Aortic smooth muscle cell (primary cell): ENCODE data around the gene MAGEA11. TPM values are rescaled to one million over a fixed set of nuclear protein-coding genes. Genes with fewer than 3 reads are reported as not detected.

Experiments
- total RNA-seq: library from RNA; depleted of rRNA; stranded (reverse); fragments of >200 nt; gene quantifications from 2 replicates; pipeline ENCODE4 v1.2.3, GENCODE V29; 2014

The MAGEA11 gene
- not detected in 2 replicates for total RNA-seq

GRCh38 chrX:149711545-149712236 lies at the start of gene MAGEA11:
MAGEA11 (plus strand) TSS chrX:149712060; CDS start chrX:149713160, 1,100 bp downstream.

Other genes with a start within 250 kb of the MAGEA11 start
- 55.0 and 60.6 TPM in 2 replicates for gene IDS, start 206.8 kb upstream of the MAGEA11 start, total RNA-seq
- gene EOLA1, start 171.0 kb upstream of the MAGEA11 start, total RNA-seq: 14.4 and 14.7 TPM in 2 replicates
- not detected in 2 replicates for gene HSFX3, start 162.1 kb upstream of the MAGEA11 start, total RNA-seq
- gene MAGEA9B, start 124.6 kb upstream of the MAGEA11 start, total RNA-seq: 0.06 TPM in 1 of 2 replicates, not detected in the other
- not detected in 2 replicates for gene HSFX2, start 116.7 kb upstream of the MAGEA11 start, total RNA-seq
- 18.5 and 22.9 TPM in 2 replicates for gene TMEM185A, start 80.3 kb upstream of the MAGEA11 start, total RNA-seq
- gene HSFX1, start 62.0 kb downstream of the MAGEA11 start, total RNA-seq: 0.66 and 0.75 TPM in 2 replicates
- gene MAGEA9, start 69.9 kb downstream of the MAGEA11 start, total RNA-seq: not detected in 2 replicates
- not detected in 2 replicates for gene MAGEA8, start 169.1 kb downstream of the MAGEA11 start, total RNA-seq
- gene HSFX4, start 217.5 kb downstream of the MAGEA11 start, total RNA-seq: not detected in 2 replicates
- 12.3 and 18.1 TPM in 2 replicates for gene EOLA2, start 226.4 kb downstream of the MAGEA11 start, total RNA-seq